Right lobe of liver (tissue), 6 donors: ENCODE measurements around the gene HRK. TPM values are rescaled to one million over a fixed set of nuclear protein-coding genes. Genes with fewer than 3 reads are reported as not detected.

Source experiments
- ATAC-seq, 4 donors: fragments of 200-7000 bp; cut with Tn5 transposase; one replicate each; pipeline ENCODE4 v1.9.1; 2020; ENCODE audit warnings: mild to moderate bottlenecking in 4 of 4, moderate library complexity in 4 of 4
- DNase-seq, 3 donors: peaks; one replicate each; pipeline ENCODE4 v3.0.0-alpha.2; 2020
- H3K27ac ChIP-seq, 3 donors: fragments of 200-600 bp; one replicate each; pipeline ENCODE4 v1.8.0; 2022
- H3K27me3 ChIP-seq, 2 donors: fragments of 200-600 bp; one replicate each; pipeline ENCODE4 v1.8.0; 2022
- H3K36me3 ChIP-seq, 4 donors: fragments of 200-600 bp; sonication (generic) in 1 of 4; one replicate each; pipeline versions ENCODE4 v1.5.1 to v1.8.0; 2017 to 2022; ENCODE audit warnings: control low read depth in 1 of 4
- H3K4me1 ChIP-seq, 4 donors: fragments of 200-600 bp; sonication (generic) in 1 of 4; one replicate each; pipeline versions ENCODE4 v1.5.1 to v1.8.0; 2017 to 2022; ENCODE audit warnings: control low read depth in 1 of 4
- H3K4me3 ChIP-seq, 3 donors: fragments of 200-600 bp; one replicate each; pipeline ENCODE4 v1.8.0; 2022
- H3K9me3 ChIP-seq, 4 donors: fragments of 200-600 bp; sonication (generic) in 1 of 4; one replicate each; pipeline versions ENCODE4 v1.5.1 to v1.8.0; 2017 to 2022; ENCODE audit warnings: control low read depth in 1 of 4
- POLR2A ChIP-seq: fragments of 450-650 bp; IDR thresholded peaks from one replicate; pipeline ENCODE4 v1.6.1; 2017; ENCODE audit warnings: antibody characterized with exemption, mild to moderate bottlenecking
- WGBS: methylation state at CpG from one replicate; pipeline ENCODE4 v1.1.6; 2018; ENCODE audit warnings: low coverage, low lambda C conversion rate; ENCODE audit not compliant: insufficient coverage; ENCODE audit errors: missing lambda C conversion rate; 5-methylcytosine and 5-hydroxymethylcytosine counted together
- intact Hi-C, 2 donors: fragments of 100-400 bp; cut with DNase I; formaldehyde crosslinking; loops; one replicate each; pipeline versions ENCODE4 v1.11.2 to v1.14.1; 2022
- total RNA-seq, 6 experiments: library from RNA; depleted of rRNA in 2 of 6; stranded (reverse); fragments of >200 nt in 2 of 6; fragmentation: NEBNext Ultra II Directional in 3 of 6; extraction: Animal tissue kit (Norgen Biotek cat#: 25700) in 3 of 6; gene quantifications; one replicate each; pipeline versions ENCODE4 v1.1.0 to v1.2.4, GENCODE V29; 2016 to 2023
- TF ChIP-seq, protein P1 (sequence below), 4 donors: fragments of 200-600 bp in 3 of 4; fragments of 450-650 bp in 1 of 4; IDR thresholded peaks; one replicate each; pipeline versions ENCODE4 v1.5.1 to v1.8.0; 2016 to 2022; ENCODE audit warnings: antibody characterized with exemption in 4 of 4, mild to moderate bottlenecking in 2 of 4
- donor health status: DM: no; HTN: yes; CAD: no.
- donor health status: DM: no; HTN: no; CAD: no.
- donor health status: DM: no; HTN: no; CAD: no.
- donor health status: DM: no; HTN: yes; CAD: no.
- donor health status: DM: no; HTN: yes; CAD: no.

The HRK gene
- total RNA-seq, 6 experiments from 2014 or later, result not detected

DNA sequence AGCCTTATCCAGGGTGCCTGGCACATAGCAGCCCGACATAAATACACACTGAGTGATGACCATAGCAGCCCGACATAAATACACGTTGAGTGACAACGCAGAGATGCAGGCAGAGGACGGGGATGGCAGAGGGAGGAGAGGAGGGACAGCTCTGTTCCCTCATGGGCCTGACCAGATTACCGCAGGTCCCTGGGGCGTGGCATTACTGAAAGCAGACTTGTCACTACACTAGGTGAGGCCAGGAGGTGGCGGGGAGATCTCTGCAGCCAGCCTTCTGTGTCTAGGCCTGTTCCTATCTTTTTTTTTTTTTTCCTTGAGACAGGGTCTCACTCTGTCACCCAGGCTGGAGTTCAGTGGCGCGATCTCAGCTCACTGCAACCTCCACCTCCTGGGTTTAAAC is 69.0 kb downstream of the HRK start:
- H3K4me1 ChIP-seq, result no peaks in the 10 kb centered on the region
- H3K4me3 ChIP-seq, result no peak overlapping the region

DNA sequence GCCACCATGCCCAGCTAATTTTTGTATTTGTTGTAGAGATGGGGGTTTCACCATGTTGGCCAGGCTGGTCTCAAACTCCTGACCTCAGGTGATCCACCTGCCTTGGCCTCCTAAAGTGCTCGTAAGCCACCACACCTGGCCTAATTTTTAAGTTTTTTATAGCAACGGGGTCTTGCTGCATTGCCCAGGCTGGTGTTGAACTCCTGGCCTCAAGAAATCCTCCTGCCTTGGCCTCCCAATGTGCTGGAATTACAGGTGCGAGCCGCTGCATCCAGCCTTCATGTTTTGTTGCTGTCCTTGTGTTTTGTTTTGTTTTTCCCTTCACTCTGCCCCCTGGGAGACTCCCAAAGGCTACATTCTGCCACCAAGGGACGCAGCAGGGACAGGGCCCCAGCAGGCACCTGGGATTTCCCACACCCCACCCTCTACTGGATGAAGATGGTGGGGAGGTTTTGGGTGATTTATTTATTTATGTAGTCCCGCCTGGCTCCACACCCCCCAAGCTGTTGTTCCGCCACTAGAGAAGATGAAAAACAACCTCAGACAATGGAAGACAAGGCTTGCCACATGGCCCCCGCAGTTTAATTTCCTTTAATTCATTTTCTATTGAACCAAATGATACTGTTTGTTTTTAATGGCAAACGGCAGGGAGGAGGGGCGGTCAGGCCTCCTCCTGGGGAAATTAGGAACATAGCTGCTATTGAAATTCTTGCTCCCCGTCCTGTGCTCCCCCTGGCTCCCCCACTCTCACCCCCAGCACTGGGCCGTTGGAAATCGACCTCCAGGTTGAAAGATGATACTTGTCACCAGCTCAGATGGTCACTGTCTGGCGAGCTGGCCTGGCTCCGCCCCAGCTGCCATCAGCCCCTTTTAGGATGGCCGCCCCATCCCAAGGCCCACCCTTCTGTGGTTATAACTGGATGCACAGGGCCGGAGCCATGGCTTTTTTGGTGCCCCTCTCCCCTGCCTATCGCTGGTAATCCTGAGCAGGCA is 72.8 kb downstream of the HRK start:
- 78% methylated on average over 15 of the region's 18 CpGs for WGBS
- intact Hi-C loops, result no loop called here
- H3K9me3 ChIP-seq, result no peaks in the 10 kb centered on the region
- no peaks in the 10 kb centered on the region for H3K36me3 ChIP-seq
- no peak overlapping the region for H3K27ac ChIP-seq
- TF ChIP-seq POLR2A, result no peak
- TF ChIP-seq, protein P1, sequence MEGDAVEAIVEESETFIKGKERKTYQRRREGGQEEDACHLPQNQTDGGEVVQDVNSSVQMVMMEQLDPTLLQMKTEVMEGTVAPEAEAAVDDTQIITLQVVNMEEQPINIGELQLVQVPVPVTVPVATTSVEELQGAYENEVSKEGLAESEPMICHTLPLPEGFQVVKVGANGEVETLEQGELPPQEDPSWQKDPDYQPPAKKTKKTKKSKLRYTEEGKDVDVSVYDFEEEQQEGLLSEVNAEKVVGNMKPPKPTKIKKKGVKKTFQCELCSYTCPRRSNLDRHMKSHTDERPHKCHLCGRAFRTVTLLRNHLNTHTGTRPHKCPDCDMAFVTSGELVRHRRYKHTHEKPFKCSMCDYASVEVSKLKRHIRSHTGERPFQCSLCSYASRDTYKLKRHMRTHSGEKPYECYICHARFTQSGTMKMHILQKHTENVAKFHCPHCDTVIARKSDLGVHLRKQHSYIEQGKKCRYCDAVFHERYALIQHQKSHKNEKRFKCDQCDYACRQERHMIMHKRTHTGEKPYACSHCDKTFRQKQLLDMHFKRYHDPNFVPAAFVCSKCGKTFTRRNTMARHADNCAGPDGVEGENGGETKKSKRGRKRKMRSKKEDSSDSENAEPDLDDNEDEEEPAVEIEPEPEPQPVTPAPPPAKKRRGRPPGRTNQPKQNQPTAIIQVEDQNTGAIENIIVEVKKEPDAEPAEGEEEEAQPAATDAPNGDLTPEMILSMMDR (IDR thresholded peaks at IDR 0.05), result no peak
- ATAC-seq (no peak), DNase-seq (no peak)
- H3K27me3 ChIP-seq, result no peaks in the 10 kb centered on the region
- no peak overlapping the region for H3K4me3 ChIP-seq
- no peaks in the 10 kb centered on the region for H3K4me1 ChIP-seq

More for the DNA sequence above, 69.0 kb downstream of the HRK start:
- no peaks in the 10 kb centered on the region for H3K36me3 ChIP-seq
- no peak for TF ChIP-seq POLR2A
- TF ChIP-seq, protein P1 (IDR thresholded peaks at IDR 0.05), result no peak
- WGBS, result 88% methylated on average over 8 of the region's 10 CpGs
- no peak overlapping the region for H3K27ac ChIP-seq
- no peaks in the 10 kb centered on the region for H3K27me3 ChIP-seq
- intact Hi-C loops, result no loop called here
- no peaks in the 10 kb centered on the region for H3K9me3 ChIP-seq
- ATAC-seq (no peak), DNase-seq (no peak)

DNA sequence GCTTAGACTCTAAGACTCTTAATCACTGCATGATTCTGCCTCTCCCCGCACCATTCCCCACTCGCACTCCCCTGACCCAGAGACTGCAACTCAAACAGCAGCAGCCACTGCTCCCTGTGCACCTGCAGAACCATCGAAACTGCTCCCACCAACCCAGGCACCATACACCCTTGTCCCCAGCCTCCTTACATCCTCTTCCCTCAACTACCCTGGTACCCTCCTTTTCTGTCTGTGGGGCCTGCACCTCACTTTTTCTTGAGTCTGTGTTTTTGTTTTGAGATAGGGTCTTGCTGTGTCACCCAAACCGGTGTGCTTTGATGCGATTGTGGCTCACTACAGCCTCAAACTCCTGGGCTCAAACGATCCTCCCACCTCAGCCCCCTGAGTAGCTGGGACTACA is 73.7 kb downstream of the HRK start:
- intact Hi-C loops, result no loop called here
- DNase-seq, result no peak
- WGBS, result 75% methylated on average over 5 of the region's 6 CpGs
- no peak overlapping the region for H3K4me3 ChIP-seq
- no peak overlapping the region for H3K27ac ChIP-seq
- TF ChIP-seq, protein P1 (IDR thresholded peaks at IDR 0.05), result no peak
- no peak for TF ChIP-seq POLR2A
- no peak for ATAC-seq
- H3K27me3 ChIP-seq, result no peaks in the 10 kb centered on the region
- no peaks in the 10 kb centered on the region for H3K36me3 ChIP-seq
- H3K4me1 ChIP-seq, result no peaks in the 10 kb centered on the region
- H3K9me3 ChIP-seq, result no peaks in the 10 kb centered on the region

DNA sequence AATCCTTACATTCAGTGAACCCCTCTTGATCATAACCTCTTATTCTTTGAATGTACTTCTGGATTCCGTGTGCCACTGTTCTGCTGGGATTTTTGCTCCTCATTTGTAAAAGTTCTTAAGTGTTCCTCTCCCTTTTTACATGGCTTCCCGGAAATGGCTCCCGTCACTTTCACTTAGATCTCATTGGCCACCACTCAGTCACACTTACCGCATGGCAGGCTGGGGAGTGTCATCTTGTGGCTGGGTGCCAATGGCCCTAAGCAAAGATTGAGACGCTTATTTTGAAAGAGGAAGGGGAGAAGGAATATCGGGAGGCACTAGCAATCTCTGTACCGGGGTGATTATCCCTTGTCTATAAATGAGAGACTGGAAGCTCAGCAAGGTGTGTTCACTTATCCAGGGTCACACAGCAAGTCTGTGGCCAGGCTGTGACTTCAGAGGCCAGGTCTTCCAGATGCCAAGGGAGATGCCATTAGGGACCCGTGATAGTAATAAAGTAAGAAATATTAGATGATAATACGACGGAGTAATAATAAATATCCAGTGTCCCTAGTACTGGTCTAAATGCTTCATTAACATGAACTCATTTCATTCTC is 74.3 kb downstream of the HRK start:
- Histone ChIP-seq H3K9me3 (no peaks in the 10 kb centered on the region), H3K36me3 (no peaks in the 10 kb centered on the region), H3K27me3 (no peaks in the 10 kb centered on the region), H3K4me1 (no peaks in the 10 kb centered on the region), H3K27ac (no peak overlapping the region), H3K4me3 (no peak overlapping the region)
- TF ChIP-seq POLR2A, result no peak
- TF ChIP-seq, protein P1 (IDR thresholded peaks at IDR 0.05), result no peak
- 72% methylated on average over 10 of the region's 10 CpGs for WGBS
- ATAC-seq (no peak), DNase-seq (no peak)
- intact Hi-C loops, result no loop called here

Other genes starting within 250 kb of the HRK start
- 10 to 100 TPM in 4 of 6 experiments, 1 to 10 TPM in 2; 4.9 to 18.7 (median 12.0) TPM for gene SPRING1, start 143.4 kb downstream of the HRK start, total RNA-seq
- 1 to 10 TPM in 2 of 6 experiments, under 1 TPM in 4; 0.09 to 2.1 (median 0.75) TPM for gene RNFT2, start 143.1 kb downstream of the HRK start, total RNA-seq
- 1 to 10 TPM; 4.5 to 9.6 (median 6.3) TPM for gene FBXW8, start 29.5 kb upstream of the HRK start, total RNA-seq
- gene TESC, start 218.0 kb upstream of the HRK start, total RNA-seq, result 1 to 10 TPM; 1.3 to 3.9 (median 3.0) TPM